HFFc6 (cell line): ENCODE measurements around the gene RAP1GAP2. TPM values are rescaled to one million over a fixed set of nuclear protein-coding genes. Genes with fewer than 3 reads are reported as not detected.
A peak's percentile ranks its signal among the peaks of the same experiment; 100 is the strongest.

ENCODE experiments used
- DNase-seq: peaks from one replicate; pipeline ENCODE4 v3.0.0-alpha.2; 2018
- H3K27ac Mint-ChIP-seq: 2 replicates; pipeline ENCODE4 v1.8.0; 2020; ENCODE audit warnings: mild to moderate bottlenecking, mixed read lengths
- H3K27me3 Mint-ChIP-seq: 2 replicates; pipeline ENCODE4 v1.8.0; 2021; ENCODE audit warnings: mild to moderate bottlenecking, moderate library complexity, mixed read lengths; ENCODE audit not compliant: insufficient read depth
- H3K36me3 Mint-ChIP-seq: 2 replicates; pipeline ENCODE4 v1.8.0; 2021; ENCODE audit warnings: low read depth, mixed read lengths
- H3K4me1 Mint-ChIP-seq: 2 replicates; pipeline ENCODE4 v1.8.0; 2020; ENCODE audit warnings: low read depth, mixed read lengths
- H3K4me3 Mint-ChIP-seq: 2 replicates; pipeline ENCODE4 v1.8.0; 2020; ENCODE audit warnings: mild to moderate bottlenecking, moderate library complexity, mixed read lengths
- H3K9me3 Mint-ChIP-seq: 2 replicates; pipeline ENCODE4 v1.8.0; 2020; ENCODE audit warnings: mild to moderate bottlenecking, mixed read lengths
- CTCF ChIP-seq: fragments of 200-600 bp; sonication (generic); IDR thresholded peaks from 2 replicates; pipeline ENCODE4 v1.5.0; 2021; ENCODE audit warnings: antibody characterized with exemption, mild to moderate bottlenecking
- total RNA-seq, 6 experiments: library from RNA; stranded (reverse); fragmentation: NEBNext Ultra II Directional; extraction: Animal tissue kit (Norgen Biotek cat#: 25700); gene quantifications; 2 replicates in 1 of 6; 3 replicates in 5 of 6; pipeline ENCODE4 v1.2.3, GENCODE V29; 2021

RAP1GAP2 gene
- total RNA-seq, 6 experiments from 2014 or later = 7.9 to 27.4 (median 23.9) TPM

- no peaks in the 10 kb centered on the region; the same call in 1 of the 2 replicates for H3K9me3 Mint-ChIP-seq
- TF ChIP-seq CTCF = no peak
- H3K36me3 Mint-ChIP-seq = peaks cover 12% of the 10 kb centered on the region; the same call in 1 of the 2 replicates
- H3K27ac Mint-ChIP-seq = peak overlapping the region; percentile 85
- H3K4me3 Mint-ChIP-seq = no peak overlapping the region
- H3K4me1 Mint-ChIP-seq = peaks cover 28% of the 10 kb centered on the region
- peaks cover 1% of the 10 kb centered on the region for H3K27me3 Mint-ChIP-seq
- DNase-seq = no peak
These were observed 208.7 kb downstream of the RAP1GAP2 start for GRCh38 chr17:3004925-3005324.

DNA sequence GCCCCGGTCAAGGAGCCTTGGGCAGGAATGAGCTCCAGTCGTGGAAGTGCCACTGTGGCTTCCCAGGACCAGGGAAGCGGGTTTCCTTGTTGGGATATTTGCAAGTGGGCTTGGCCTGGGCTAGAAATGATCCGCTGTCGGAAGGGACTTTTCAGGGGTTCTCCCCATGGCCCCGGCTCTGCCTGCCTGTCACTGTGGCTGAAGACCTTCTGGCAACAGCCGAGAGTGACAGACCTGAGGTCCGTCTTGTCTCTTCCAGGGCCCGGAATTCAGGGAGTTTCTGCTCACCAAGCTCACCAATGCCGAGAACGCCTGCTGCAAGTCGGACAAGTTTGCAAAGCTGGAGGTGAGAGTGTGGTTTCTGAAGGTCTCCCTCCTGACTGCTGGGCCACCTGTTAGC lies 209.5 kb downstream of the RAP1GAP2 start:
- H3K4me1 Mint-ChIP-seq = peaks cover 28% of the 10 kb centered on the region
- no peak overlapping the region for H3K4me3 Mint-ChIP-seq
- peak overlapping the region; percentile 9; the same call in 1 of the 2 replicates for H3K27ac Mint-ChIP-seq
- DNase-seq = no peak
- H3K9me3 Mint-ChIP-seq = no peaks in the 10 kb centered on the region; the same call in 1 of the 2 replicates
- no peak for TF ChIP-seq CTCF
- peaks cover 12% of the 10 kb centered on the region; the same call in 1 of the 2 replicates for H3K36me3 Mint-ChIP-seq
- peaks cover 1% of the 10 kb centered on the region for H3K27me3 Mint-ChIP-seq

DNA sequence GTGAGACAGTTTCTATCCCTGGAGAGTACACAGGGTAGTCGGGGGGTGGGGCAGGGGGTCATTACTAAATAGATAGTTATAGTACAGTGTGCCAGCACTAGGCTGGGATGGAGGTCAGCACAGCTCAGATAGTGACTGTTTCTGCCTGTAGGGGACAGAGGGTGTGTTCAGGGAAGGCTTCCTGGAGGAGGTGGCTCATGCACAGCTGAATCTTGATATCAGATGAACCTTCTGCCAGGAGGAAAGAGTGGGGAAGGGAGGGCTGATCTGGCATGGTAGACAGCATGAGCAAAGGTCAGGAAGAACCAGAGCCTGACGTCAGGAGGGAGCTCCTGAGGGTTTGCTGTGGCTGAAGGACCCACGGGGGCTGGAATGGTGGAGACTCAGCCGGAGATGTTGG lies 210.6 kb downstream of the RAP1GAP2 start:
- peaks cover 12% of the 10 kb centered on the region; the same call in 1 of the 2 replicates for H3K36me3 Mint-ChIP-seq
- H3K9me3 Mint-ChIP-seq = no peaks in the 10 kb centered on the region; the same call in 1 of the 2 replicates
- H3K4me3 Mint-ChIP-seq = no peak overlapping the region
- no peak for DNase-seq
- TF ChIP-seq CTCF = no peak
- peaks cover 1% of the 10 kb centered on the region for H3K27me3 Mint-ChIP-seq
- peak overlapping the region; percentile 19; the same call in 1 of the 2 replicates for H3K27ac Mint-ChIP-seq
- H3K4me1 Mint-ChIP-seq = peaks cover 28% of the 10 kb centered on the region

DNA sequence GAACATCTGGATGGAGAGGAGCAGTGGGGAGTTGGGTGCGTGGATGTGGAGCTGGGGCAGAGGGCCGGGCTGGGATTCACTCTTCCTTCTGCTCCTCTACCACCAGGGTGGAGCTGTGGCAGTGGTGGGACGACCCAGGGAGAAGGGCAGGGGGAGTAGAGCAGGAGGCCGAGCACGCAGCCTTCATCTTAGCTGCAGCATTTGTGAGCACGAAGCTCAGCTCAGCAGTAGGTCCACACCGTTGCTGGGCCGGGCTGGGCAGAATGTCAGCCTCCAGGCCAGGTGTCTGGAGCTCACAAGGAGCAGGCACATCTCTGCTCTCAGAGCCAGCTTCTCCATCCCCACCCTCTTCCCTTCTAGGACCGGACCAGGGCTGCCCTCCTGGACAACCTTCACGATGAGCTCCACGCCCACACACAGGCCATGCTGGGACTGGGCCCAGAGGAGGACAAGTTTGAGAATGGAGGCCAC lies 211.4 kb downstream of the RAP1GAP2 start:
- peaks cover 12% of the 10 kb centered on the region; the same call in 1 of the 2 replicates for H3K36me3 Mint-ChIP-seq

More for the DNA sequence above, 211.4 kb downstream of the RAP1GAP2 start:
- Mint-ChIP-seq H3K4me3 (no peak overlapping the region), H3K27me3 (no peaks in the 10 kb centered on the region; the same call in none of the 2 replicates), H3K27ac (no peak overlapping the region), H3K9me3 (no peaks in the 10 kb centered on the region; the same call in 1 of the 2 replicates), H3K4me1 (peaks cover 24% of the 10 kb centered on the region)
- DNase-seq = no peak
- no peak for TF ChIP-seq CTCF
